C4-2B (cell line): ENCODE data around the gene EXOC3L4.

Source experiments
- H3K27ac ChIP-seq: fragments of 450-650 bp; 2 replicates; pipeline ENCODE4 v1.5.1; 2017
- CTCF ChIP-seq: fragments of 450-650 bp; conservative IDR thresholded peaks from 2 replicates; pipeline ENCODE4 v1.5.1; 2017; ENCODE audit warnings: mild to moderate bottlenecking
- ZFX ChIP-seq: fragments of 450-650 bp; IDR thresholded peaks from 2 replicates; pipeline ENCODE4 v1.6.1; 2017

EXOC3L4 gene

GRCh38 chr14:103078860-103079587 lies 15.5 kb upstream of the EXOC3L4 start:
- TF ChIP-seq ZFX, result no peak
- TF ChIP-seq CTCF, result no peak
- H3K27ac ChIP-seq, result no peak overlapping the region

GRCh38 chr14:103081951-103082350 lies 12.6 kb upstream of the EXOC3L4 start:
- no peak for TF ChIP-seq ZFX
- TF ChIP-seq CTCF, result no peak

GRCh38 chr14:103084021-103084919 lies 10.3 kb upstream of the EXOC3L4 start, which contains the start of gene LBHD2:
Gene LBHD2 (plus strand): TSS chr14:103084210. CDS start chr14:103086013, 1,803 bp downstream.
- H3K27ac ChIP-seq, result no peak within 1 kb of the TSS
- TF ChIP-seq ZFX (no peak), CTCF (no peak)

More at GRCh38 chr14:103081951-103082350, 12.6 kb upstream of the EXOC3L4 start:
- no peak overlapping the region for H3K27ac ChIP-seq

- TF ChIP-seq ZFX, result no peak
- TF ChIP-seq CTCF, result peak; percentile 61
- H3K27ac ChIP-seq, result no peak overlapping the region
Observed at GRCh38 chr14:103085106-103086091, 9.1 kb upstream of the EXOC3L4 start.

- TF ChIP-seq CTCF (no peak), ZFX (no peak)
- H3K27ac ChIP-seq, result no peak overlapping the region
Observed at GRCh38 chr14:103086771-103087342, 7.7 kb upstream of the EXOC3L4 start.

- TF ChIP-seq ZFX (no peak), CTCF (no peak)
- H3K27ac ChIP-seq, result no peak overlapping the region
Observed at GRCh38 chr14:103087343-103087835, 7.1 kb upstream of the EXOC3L4 start.
